C4-2B (cell line): ENCODE results near the gene SGPL1.

Experiments used
- ZFX ChIP-seq: fragments of 450-650 bp; IDR thresholded peaks from 2 replicates; pipeline ENCODE4 v1.6.1; 2017
- TF ChIP-seq, protein P1 (sequence below): fragments of 450-650 bp; conservative IDR thresholded peaks from 2 replicates; pipeline ENCODE4 v1.5.1; 2017; ENCODE audit warnings: mild to moderate bottlenecking

DNA sequence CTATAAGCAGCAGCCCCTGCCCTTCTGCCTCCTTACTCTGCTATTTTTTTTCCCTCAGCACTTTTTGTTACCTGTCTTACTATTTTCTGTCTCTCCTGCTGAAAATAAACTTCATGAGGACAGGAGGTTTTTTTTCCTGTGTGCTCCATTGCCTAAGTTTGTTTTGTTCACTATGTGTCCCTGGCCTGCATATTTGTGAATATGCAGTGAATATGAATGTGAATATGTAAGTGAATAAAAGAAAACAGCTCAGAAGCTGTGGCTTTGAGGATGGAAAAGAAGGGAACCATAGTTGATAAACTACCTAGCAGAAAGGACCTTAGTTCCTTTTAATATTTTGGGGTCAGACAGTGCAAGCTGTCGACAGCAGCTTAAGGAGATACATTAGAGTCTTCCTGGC, 37.7 kb downstream of the SGPL1 start:
- TF ChIP-seq, protein P1, sequence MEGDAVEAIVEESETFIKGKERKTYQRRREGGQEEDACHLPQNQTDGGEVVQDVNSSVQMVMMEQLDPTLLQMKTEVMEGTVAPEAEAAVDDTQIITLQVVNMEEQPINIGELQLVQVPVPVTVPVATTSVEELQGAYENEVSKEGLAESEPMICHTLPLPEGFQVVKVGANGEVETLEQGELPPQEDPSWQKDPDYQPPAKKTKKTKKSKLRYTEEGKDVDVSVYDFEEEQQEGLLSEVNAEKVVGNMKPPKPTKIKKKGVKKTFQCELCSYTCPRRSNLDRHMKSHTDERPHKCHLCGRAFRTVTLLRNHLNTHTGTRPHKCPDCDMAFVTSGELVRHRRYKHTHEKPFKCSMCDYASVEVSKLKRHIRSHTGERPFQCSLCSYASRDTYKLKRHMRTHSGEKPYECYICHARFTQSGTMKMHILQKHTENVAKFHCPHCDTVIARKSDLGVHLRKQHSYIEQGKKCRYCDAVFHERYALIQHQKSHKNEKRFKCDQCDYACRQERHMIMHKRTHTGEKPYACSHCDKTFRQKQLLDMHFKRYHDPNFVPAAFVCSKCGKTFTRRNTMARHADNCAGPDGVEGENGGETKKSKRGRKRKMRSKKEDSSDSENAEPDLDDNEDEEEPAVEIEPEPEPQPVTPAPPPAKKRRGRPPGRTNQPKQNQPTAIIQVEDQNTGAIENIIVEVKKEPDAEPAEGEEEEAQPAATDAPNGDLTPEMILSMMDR = no peak
- TF ChIP-seq ZFX = no peak
